H9 (cell line): ENCODE measurements around the gene MSH3. TPM values are rescaled to one million over a fixed set of nuclear protein-coding genes. Genes with fewer than 3 reads are reported as not detected.

Experiments
- DNase-seq: peaks from one replicate; pipeline ENCODE4 v3.0.0-alpha.2; 2017
- H2AFZ ChIP-seq: one replicate; pipeline ENCODE4 v1.6.1; 2013; ENCODE audit warnings: mild to moderate bottlenecking, low read length, control low read depth, moderate library complexity
- H2AK5ac ChIP-seq: 2 replicates; pipeline ENCODE4 v1.6.1; 2013; ENCODE audit warnings: low read length, control low read depth, mixed read lengths; ENCODE audit not compliant: insufficient read length
- H2BK120ac ChIP-seq: one replicate; pipeline ENCODE4 v1.6.1; 2013; ENCODE audit warnings: low read depth, mild to moderate bottlenecking, low read length, control low read depth, inconsistent platforms; ENCODE audit not compliant: poor library complexity, severe bottlenecking
- H2BK12ac ChIP-seq: 2 replicates; pipeline ENCODE4 v1.6.1; 2013; ENCODE audit warnings: low read length, control low read depth, mixed read lengths, low read depth; ENCODE audit not compliant: insufficient read length
- H2BK15ac ChIP-seq: 2 replicates; pipeline ENCODE4 v1.6.1; 2013; ENCODE audit warnings: low read depth, low read length, control low read depth
- H2BK20ac ChIP-seq: one replicate; pipeline ENCODE4 v1.6.1; 2013; ENCODE audit warnings: low read depth, mild to moderate bottlenecking, low read length, control low read depth, inconsistent platforms; ENCODE audit not compliant: poor library complexity, severe bottlenecking
- H2BK5ac ChIP-seq: 2 replicates; pipeline ENCODE4 v1.6.1; 2013; ENCODE audit warnings: low read length, control low read depth, mixed read lengths; ENCODE audit not compliant: insufficient read length
- H3K14ac ChIP-seq: 2 replicates; pipeline ENCODE4 v1.6.1; 2013; ENCODE audit warnings: low read length, control low read depth; ENCODE audit not compliant: insufficient read depth
- H3K18ac ChIP-seq: 2 replicates; pipeline ENCODE4 v1.6.1; 2013; ENCODE audit warnings: low read depth, mild to moderate bottlenecking, mixed read lengths, low read length, control low read depth; ENCODE audit not compliant: insufficient read length
- H3K23ac ChIP-seq: 2 replicates; pipeline ENCODE4 v1.6.1; 2013; ENCODE audit warnings: low read length, control low read depth, mixed read lengths, low read depth; ENCODE audit not compliant: insufficient read length
- H3K23me2 ChIP-seq: 2 replicates; pipeline ENCODE4 v1.6.1; 2013; ENCODE audit warnings: low read depth, mild to moderate bottlenecking, mixed read lengths, low read length, control low read depth; ENCODE audit not compliant: insufficient read length, poor library complexity, severe bottlenecking
- H3K27ac ChIP-seq: 2 replicates; pipeline ENCODE4 v1.5.1; 2013; ENCODE audit warnings: low read length, control low read depth, mixed read lengths, low read depth; ENCODE audit not compliant: insufficient read length
- H3K27me3 ChIP-seq: 2 replicates; pipeline ENCODE4 v1.6.1; 2013; ENCODE audit warnings: low read length, control low read depth, inconsistent platforms; ENCODE audit not compliant: insufficient read depth
- H3K4ac ChIP-seq: 2 replicates; pipeline ENCODE4 v1.6.1; 2013; ENCODE audit warnings: low read depth, mild to moderate bottlenecking, control low read depth, inconsistent platforms, low read length, moderate library complexity
- H3K4me1 ChIP-seq: 2 replicates; pipeline ENCODE4 v1.6.1; 2013; ENCODE audit warnings: low read length, control low read depth, inconsistent platforms; ENCODE audit not compliant: insufficient read depth
- H3K4me2 ChIP-seq: 2 replicates; pipeline ENCODE4 v1.6.1; 2013; ENCODE audit warnings: low read length, control low read depth, mixed read lengths; ENCODE audit not compliant: insufficient read length, insufficient read depth
- H3K56ac ChIP-seq: 2 replicates; pipeline ENCODE4 v1.6.1; 2013; ENCODE audit warnings: low read depth, mild to moderate bottlenecking, mixed read lengths, low read length, control low read depth; ENCODE audit not compliant: insufficient read length
- H3K79me1 ChIP-seq: 2 replicates; pipeline ENCODE4 v1.6.1; 2013; ENCODE audit warnings: low read depth, mild to moderate bottlenecking, moderate library complexity, low read length, control low read depth, inconsistent platforms; ENCODE audit not compliant: insufficient read depth, poor library complexity, severe bottlenecking
- H3K79me2 ChIP-seq: 2 replicates; pipeline ENCODE4 v1.6.1; 2013; ENCODE audit warnings: low read length, control low read depth, inconsistent platforms; ENCODE audit not compliant: insufficient read depth
- H3K9ac ChIP-seq: 2 replicates; pipeline ENCODE4 v1.6.1; 2013; ENCODE audit warnings: low read length, control low read depth, mixed read lengths; ENCODE audit not compliant: insufficient read length; ENCODE audit errors: extremely low read depth
- H3K9me3 ChIP-seq: one replicate; pipeline ENCODE4 v1.6.1; 2013; ENCODE audit warnings: low read depth, low read length, inconsistent platforms; ENCODE audit not compliant: control insufficient read depth
- H3T11ph ChIP-seq: one replicate; pipeline ENCODE4 v1.6.1; 2013; ENCODE audit warnings: mild to moderate bottlenecking, low read length, control low read depth, inconsistent platforms
- H4K20me1 ChIP-seq: one replicate; pipeline ENCODE4 v1.6.1; 2013; ENCODE audit not compliant: control insufficient read depth, insufficient read length, insufficient read depth
- H4K5ac ChIP-seq: 2 replicates; pipeline ENCODE4 v1.6.1; 2013; ENCODE audit warnings: low read depth, mild to moderate bottlenecking, mixed read lengths, low read length, control low read depth; ENCODE audit not compliant: insufficient read length
- H4K8ac ChIP-seq: replicated peaks from 2 replicates; pipeline ENCODE4 v1.6.1; 2013; ENCODE audit warnings: low read length, control low read depth, mixed read lengths, low read depth; ENCODE audit not compliant: insufficient read length
- H4K91ac ChIP-seq: 2 replicates; pipeline ENCODE4 v1.6.1; 2013; ENCODE audit warnings: low read depth, mild to moderate bottlenecking, moderate library complexity, mixed read lengths, low read length, control low read depth; ENCODE audit not compliant: insufficient read length
- H3K27ac Mint-ChIP-seq, 3 experiments: 2 replicates in 2 of 3; 3 replicates in 1 of 3; pipeline ENCODE4 v1.8.0; 2020 to 2021; ENCODE audit warnings: mixed read lengths in 3 of 3, mild to moderate bottlenecking in 1 of 3, moderate library complexity in 1 of 3
- H3K27me3 Mint-ChIP-seq: 2 replicates; pipeline ENCODE4 v1.8.0; 2021; ENCODE audit warnings: low read depth, mild to moderate bottlenecking, moderate library complexity, mixed read lengths
- H3K36me3 Mint-ChIP-seq, 3 experiments: 2 replicates in 2 of 3; 3 replicates in 1 of 3; pipeline ENCODE4 v1.8.0; 2020 to 2021; ENCODE audit warnings: low read depth in 3 of 3, mixed read lengths in 3 of 3; ENCODE audit not compliant: insufficient read depth in 1 of 3
- H3K4me1 Mint-ChIP-seq, 2 experiments: 2 replicates each; pipeline ENCODE4 v1.8.0; 2020; ENCODE audit warnings: mixed read lengths in 2 of 2
- H3K4me3 Mint-ChIP-seq, 2 experiments: 2 replicates in 1 of 2; 3 replicates in 1 of 2; pipeline ENCODE4 v1.8.0; 2020 to 2021; ENCODE audit warnings: mild to moderate bottlenecking in 2 of 2, mixed read lengths in 2 of 2, moderate library complexity in 1 of 2
- H3K9me3 Mint-ChIP-seq, 2 experiments: 2 replicates in 1 of 2; 3 replicates in 1 of 2; pipeline ENCODE4 v1.8.0; 2020; ENCODE audit warnings: mild to moderate bottlenecking in 2 of 2, mixed read lengths in 2 of 2, moderate library complexity in 1 of 2
- WGBS: extraction: QIAGEN DNeasy Blood & Tissue Kit; methylation state at CpG from one replicate; pipeline ENCODE4 v1.1.7; 2013; ENCODE audit warnings: missing lambda C conversion rate, low lambda C conversion rate, mixed read lengths; ENCODE audit not compliant: insufficient read length; ENCODE audit errors: extremely low coverage; 5-methylcytosine and 5-hydroxymethylcytosine counted together
- total RNA-seq: library from RNA; stranded (reverse); gene quantifications from 2 replicates; pipeline ENCODE4 v1.2.1, GENCODE V29; 2021
- TF ChIP-seq, protein P1 (sequence below): fragments of 200-600 bp; sonication (generic); conservative IDR thresholded peaks from 3 replicates; pipeline ENCODE4 v1.8.0; 2021; ENCODE audit warnings: antibody characterized with exemption, mild to moderate bottlenecking

MSH3 gene
- total RNA-seq, 1 experiment from 2014 or later, result 17.3 TPM

DNA sequence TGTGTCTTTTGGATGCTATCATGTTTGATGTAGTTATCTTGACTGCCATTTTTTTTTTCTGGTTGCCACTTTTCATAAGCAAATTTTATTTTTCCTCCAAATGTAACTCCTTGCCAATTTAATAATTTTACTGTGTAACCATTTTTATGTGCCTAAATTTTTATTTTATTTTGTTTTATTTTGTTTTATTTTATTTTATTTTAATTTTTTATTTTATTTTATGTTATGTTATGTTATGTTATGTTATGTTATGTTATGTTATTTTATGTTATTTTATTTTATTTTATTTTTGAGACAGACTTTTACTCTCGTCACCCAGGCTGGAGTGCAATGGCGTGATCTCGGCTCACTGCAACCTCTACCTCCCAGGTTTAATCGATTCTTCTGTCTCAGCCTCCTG, 108.1 kb downstream of the MSH3 start:
- Histone ChIP-seq H4K20me1 (no peaks in the 10 kb centered on the region), H2BK120ac (no peak overlapping the region), H4K5ac (no peak overlapping the region), H3T11ph (no peak overlapping the region), H3K79me1 (no peaks in the 10 kb centered on the region), H4K91ac (no peak overlapping the region), H2BK5ac (no peak overlapping the region), H2AK5ac (no peak overlapping the region), H3K4me1 (peaks cover 3% of the 10 kb centered on the region; the same call in 1 of the 2 replicates), H3K9me3 (no peaks in the 10 kb centered on the region), H3K23me2 (no peaks in the 10 kb centered on the region), H2BK15ac (no peak overlapping the region), H3K9ac (no peak overlapping the region), H2BK20ac (no peak overlapping the region), H3K23ac (no peak overlapping the region), H4K8ac (no peak overlapping the region), H3K4me2 (no peak overlapping the region), H3K27ac (no peak overlapping the region), H3K56ac (no peak overlapping the region), H2AFZ (no peak overlapping the region), H2BK12ac (no peak overlapping the region), H3K14ac (no peak overlapping the region), H3K79me2 (no peaks in the 10 kb centered on the region), H3K27me3 (no peaks in the 10 kb centered on the region), H3K4ac (no peak overlapping the region), H3K18ac (no peak overlapping the region)
- DNase-seq, result no peak
- TF ChIP-seq, protein P1, sequence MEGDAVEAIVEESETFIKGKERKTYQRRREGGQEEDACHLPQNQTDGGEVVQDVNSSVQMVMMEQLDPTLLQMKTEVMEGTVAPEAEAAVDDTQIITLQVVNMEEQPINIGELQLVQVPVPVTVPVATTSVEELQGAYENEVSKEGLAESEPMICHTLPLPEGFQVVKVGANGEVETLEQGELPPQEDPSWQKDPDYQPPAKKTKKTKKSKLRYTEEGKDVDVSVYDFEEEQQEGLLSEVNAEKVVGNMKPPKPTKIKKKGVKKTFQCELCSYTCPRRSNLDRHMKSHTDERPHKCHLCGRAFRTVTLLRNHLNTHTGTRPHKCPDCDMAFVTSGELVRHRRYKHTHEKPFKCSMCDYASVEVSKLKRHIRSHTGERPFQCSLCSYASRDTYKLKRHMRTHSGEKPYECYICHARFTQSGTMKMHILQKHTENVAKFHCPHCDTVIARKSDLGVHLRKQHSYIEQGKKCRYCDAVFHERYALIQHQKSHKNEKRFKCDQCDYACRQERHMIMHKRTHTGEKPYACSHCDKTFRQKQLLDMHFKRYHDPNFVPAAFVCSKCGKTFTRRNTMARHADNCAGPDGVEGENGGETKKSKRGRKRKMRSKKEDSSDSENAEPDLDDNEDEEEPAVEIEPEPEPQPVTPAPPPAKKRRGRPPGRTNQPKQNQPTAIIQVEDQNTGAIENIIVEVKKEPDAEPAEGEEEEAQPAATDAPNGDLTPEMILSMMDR, result no peak
- no CpG with 5 or more reads among the region's 4 CpGs for WGBS
- no peaks in the 10 kb centered on the region for H3K27me3 Mint-ChIP-seq
- peaks cover 10 to 12% of the 10 kb centered on the region in 2 experiments for H3K4me1 Mint-ChIP-seq
- no peak overlapping the region for H3K4me3 Mint-ChIP-seq
- H3K9me3 Mint-ChIP-seq, result no peaks in the 10 kb centered on the region
- H3K27ac Mint-ChIP-seq, result no peak overlapping the region
- no peaks in the 10 kb centered on the region for H3K36me3 Mint-ChIP-seq
